Panc1 (cell line): ENCODE results near the gene IL17RE. TPM values are rescaled to one million over a fixed set of nuclear protein-coding genes. Genes with fewer than 3 reads are reported as not detected.
"Not testable (repeated sequence)": the region's sequence is repeated elsewhere in the genome, so short reads cannot be mapped to it uniquely, and the experiment has no call there.

Source experiments
- ATAC-seq: fragments of 200-7000 bp; cut with Tn5 transposase; 2 replicates; pipeline ENCODE4 v1.9.1; 2020; ENCODE audit warnings: mild to moderate bottlenecking, moderate library complexity
- BruUV-seq: library from RNA; stranded (reverse); fragments of 400-500 nt; replicated peaks from 2 replicates; lab custom pipeline; 2021; lab: Mats Ljungman, UMichigan
- CTCF ChIA-PET: fragments of 300-600 bp; sonication (Branson Sonifier 250); formaldehyde crosslinking; loops from one replicate; lab custom pipeline; 2022; ENCODE audit warnings: antibody characterized with exemption; lab: Charles Lee
- POLR2A ChIA-PET: fragments of 300-600 bp; sonication (Branson Sonifier 250); formaldehyde crosslinking; loops from one replicate; lab custom pipeline; 2022; ENCODE audit warnings: antibody characterized with exemption; lab: Charles Lee
- DNase-seq: peaks from one replicate; pipeline ENCODE4 v3.0.0-alpha.2; 2010; ENCODE audit warnings: low read depth, low spot score
- H3K27ac ChIP-seq: 2 replicates; pipeline ENCODE4 v1.5.1; 2011; ENCODE audit warnings: mild to moderate bottlenecking, low read length, inconsistent platforms
- H3K27me3 ChIP-seq: fragments of 200-500 bp; sonication (Bioruptor generic); 2 replicates; pipeline ENCODE4 v1.6.0; 2014; ENCODE audit warnings: low read length, inconsistent platforms; ENCODE audit not compliant: control insufficient read depth, insufficient read depth
- H3K36me3 ChIP-seq: fragments of 200-500 bp; sonication (Bioruptor generic); 2 replicates; pipeline ENCODE4 v1.5.1; 2014; ENCODE audit warnings: inconsistent platforms, mild to moderate bottlenecking, low read length, moderate library complexity; ENCODE audit not compliant: control insufficient read depth, insufficient read depth
- H3K4me1 ChIP-seq: 2 replicates; pipeline ENCODE4 v1.5.1; 2011; ENCODE audit warnings: inconsistent platforms, mild to moderate bottlenecking, low read length, moderate library complexity; ENCODE audit not compliant: control insufficient read depth, insufficient read depth
- H3K4me3 ChIP-seq, 2 experiments: 2 replicates each; pipeline ENCODE4 v1.5.1; 2011 to 2012; ENCODE audit warnings: low read depth in 2 of 2, low read length in 2 of 2, mild to moderate bottlenecking in 2 of 2, inconsistent platforms in 1 of 2, moderate library complexity in 1 of 2
- H3K9me3 ChIP-seq: fragments of 200-500 bp; sonication (Bioruptor generic); 2 replicates; pipeline ENCODE4 v1.5.1; 2014; ENCODE audit warnings: low read depth, mild to moderate bottlenecking, inconsistent platforms, low read length, moderate library complexity; ENCODE audit not compliant: control insufficient read depth, insufficient read depth
- POLR2AphosphoS5 ChIP-seq: IDR thresholded peaks from 2 replicates; pipeline ENCODE4 v1.6.1; 2012; ENCODE audit warnings: mild to moderate bottlenecking, low read depth, low read length, moderate library complexity
- SIN3A ChIP-seq: IDR thresholded peaks from 2 replicates; pipeline ENCODE4 v1.6.1; 2012; ENCODE audit warnings: low read depth, mild to moderate bottlenecking, low read length, moderate library complexity, borderline replicate concordance; ENCODE audit not compliant: insufficient read depth
- TCF7L2 ChIP-seq: IDR thresholded peaks from 2 replicates; pipeline ENCODE4 v1.6.1; 2011; ENCODE audit warnings: mild to moderate bottlenecking, low read depth, low read length, inconsistent platforms
- in situ Hi-C: cut with HindIII; loops from 2 replicates; pipeline ENCODE4 v1.10.0; 2016; ENCODE audit warnings: low sequenced_read_pairs, low pct_unique_long_range_greater_than_20kb
- intact Hi-C: fragments of 100-400 bp; cut with micrococcal nuclease; formaldehyde crosslinking; loops from one replicate; pipeline ENCODE4 v1.10.0; 2022; ENCODE audit not compliant: unreplicated experiment
- total RNA-seq: library from RNA; stranded (reverse); gene quantifications from one replicate; pipeline ENCODE4 v1.2.1, GENCODE V29; 2021; ENCODE audit not compliant: unreplicated experiment
- TF ChIP-seq, protein P1 (sequence below), 2 experiments: IDR thresholded peaks; 2 replicates each; pipeline ENCODE4 v1.6.1; 2011 to 2012; ENCODE audit warnings: low read depth in 2 of 2, control low read depth in 1 of 2, low read length in 1 of 2, mild to moderate bottlenecking in 1 of 2, moderate library complexity in 1 of 2; ENCODE audit not compliant: insufficient read depth in 1 of 2
- TF ChIP-seq, protein P2 (sequence below): fragments of 450-650 bp; IDR thresholded peaks from 2 replicates; pipeline ENCODE4 v1.5.1; 2017; ENCODE audit warnings: mild to moderate bottlenecking

The IL17RE gene
- total RNA-seq, 1 experiment from 2014 or later = 1.1 TPM

DNA sequence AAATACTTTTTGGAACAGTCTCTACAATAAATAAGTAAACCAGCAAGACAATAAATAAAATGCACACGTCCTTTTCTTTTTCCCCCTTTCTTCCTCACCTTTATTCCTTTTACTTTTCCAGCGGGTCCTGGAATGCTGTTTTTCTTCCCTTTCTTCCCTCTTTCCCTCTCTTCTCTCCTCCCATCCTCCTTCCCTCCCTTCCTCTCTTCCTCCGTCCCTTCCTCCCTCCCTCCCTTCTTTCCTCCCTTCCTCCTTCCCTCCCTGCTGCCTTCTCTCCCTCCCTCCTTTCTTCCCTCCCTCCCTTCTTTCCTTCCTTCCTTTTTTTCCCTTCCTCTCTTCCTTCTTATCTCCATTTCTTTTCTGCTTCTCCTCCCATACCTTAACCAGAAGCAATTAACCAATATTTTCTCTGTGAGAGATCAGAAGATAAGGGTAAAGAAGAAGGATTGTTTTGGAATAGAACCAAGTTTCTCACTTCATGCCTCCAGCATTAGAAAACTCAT lies 3.3 kb upstream of the IL17RE start:
- ChIA-PET POLR2A (no interaction called here), CTCF (no interaction called here)
- ATAC-seq (no peak), DNase-seq (no peak)
- no peak overlapping the region for H3K4me3 ChIP-seq
- H3K9me3 ChIP-seq = no peaks in the 10 kb centered on the region
- in situ Hi-C loops = no loop called here
- H3K27me3 ChIP-seq = no peaks in the 10 kb centered on the region
- no TSS peak for BruUV-seq
- intact Hi-C loops = no loop called here
- H3K4me1 ChIP-seq = peaks cover 6% of the 10 kb centered on the region
- H3K27ac ChIP-seq = no peak overlapping the region
- no peak for TF ChIP-seq TCF7L2
- TF ChIP-seq, protein P1, sequence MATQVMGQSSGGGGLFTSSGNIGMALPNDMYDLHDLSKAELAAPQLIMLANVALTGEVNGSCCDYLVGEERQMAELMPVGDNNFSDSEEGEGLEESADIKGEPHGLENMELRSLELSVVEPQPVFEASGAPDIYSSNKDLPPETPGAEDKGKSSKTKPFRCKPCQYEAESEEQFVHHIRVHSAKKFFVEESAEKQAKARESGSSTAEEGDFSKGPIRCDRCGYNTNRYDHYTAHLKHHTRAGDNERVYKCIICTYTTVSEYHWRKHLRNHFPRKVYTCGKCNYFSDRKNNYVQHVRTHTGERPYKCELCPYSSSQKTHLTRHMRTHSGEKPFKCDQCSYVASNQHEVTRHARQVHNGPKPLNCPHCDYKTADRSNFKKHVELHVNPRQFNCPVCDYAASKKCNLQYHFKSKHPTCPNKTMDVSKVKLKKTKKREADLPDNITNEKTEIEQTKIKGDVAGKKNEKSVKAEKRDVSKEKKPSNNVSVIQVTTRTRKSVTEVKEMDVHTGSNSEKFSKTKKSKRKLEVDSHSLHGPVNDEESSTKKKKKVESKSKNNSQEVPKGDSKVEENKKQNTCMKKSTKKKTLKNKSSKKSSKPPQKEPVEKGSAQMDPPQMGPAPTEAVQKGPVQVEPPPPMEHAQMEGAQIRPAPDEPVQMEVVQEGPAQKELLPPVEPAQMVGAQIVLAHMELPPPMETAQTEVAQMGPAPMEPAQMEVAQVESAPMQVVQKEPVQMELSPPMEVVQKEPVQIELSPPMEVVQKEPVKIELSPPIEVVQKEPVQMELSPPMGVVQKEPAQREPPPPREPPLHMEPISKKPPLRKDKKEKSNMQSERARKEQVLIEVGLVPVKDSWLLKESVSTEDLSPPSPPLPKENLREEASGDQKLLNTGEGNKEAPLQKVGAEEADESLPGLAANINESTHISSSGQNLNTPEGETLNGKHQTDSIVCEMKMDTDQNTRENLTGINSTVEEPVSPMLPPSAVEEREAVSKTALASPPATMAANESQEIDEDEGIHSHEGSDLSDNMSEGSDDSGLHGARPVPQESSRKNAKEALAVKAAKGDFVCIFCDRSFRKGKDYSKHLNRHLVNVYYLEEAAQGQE (IDR thresholded peaks at IDR 0.05; ENCODE audit: insufficient read depth in 1 of 2, low read depth in 2 of 2, low read length in 1 of 2) = no peak
- H3K36me3 ChIP-seq = no peaks in the 10 kb centered on the region

DNA sequence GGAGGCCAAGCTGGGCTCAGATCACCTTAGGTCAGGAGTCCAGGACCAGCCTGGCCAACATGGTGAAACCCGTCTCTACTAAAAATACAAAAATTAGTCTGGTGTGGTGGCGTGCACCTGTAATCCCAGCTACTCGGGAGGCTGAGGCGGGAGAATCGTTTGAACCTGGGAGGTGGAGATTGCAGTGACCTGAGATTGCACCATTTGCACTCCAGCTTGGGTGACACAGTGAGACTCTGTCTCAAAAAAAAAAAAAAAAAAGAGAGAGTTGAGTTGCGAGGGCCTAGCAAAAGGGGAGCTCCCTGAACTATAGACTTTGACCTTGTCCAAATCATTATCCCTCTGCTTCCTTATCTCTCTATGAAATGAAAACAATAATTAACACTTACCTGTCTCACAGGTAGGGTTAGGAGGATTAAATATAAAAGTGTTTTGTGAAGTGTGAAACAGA lies 1.7 kb upstream of the IL17RE start:
- H3K27ac ChIP-seq, H3K4me1 ChIP-seq, BruUV-seq, POLR2A ChIA-PET, H3K4me3 ChIP-seq, H3K27me3 ChIP-seq, H3K9me3 ChIP-seq, in situ Hi-C loops, H3K36me3 ChIP-seq, DNase-seq, intact Hi-C loops, ATAC-seq: not testable (repeated sequence)
- CTCF ChIA-PET = interaction anchor here (0.5 kb wide), 1 partner anchor 179 kb away, joined by 3 read pairs; no protein-coding TSS in a partner anchor

DNA sequence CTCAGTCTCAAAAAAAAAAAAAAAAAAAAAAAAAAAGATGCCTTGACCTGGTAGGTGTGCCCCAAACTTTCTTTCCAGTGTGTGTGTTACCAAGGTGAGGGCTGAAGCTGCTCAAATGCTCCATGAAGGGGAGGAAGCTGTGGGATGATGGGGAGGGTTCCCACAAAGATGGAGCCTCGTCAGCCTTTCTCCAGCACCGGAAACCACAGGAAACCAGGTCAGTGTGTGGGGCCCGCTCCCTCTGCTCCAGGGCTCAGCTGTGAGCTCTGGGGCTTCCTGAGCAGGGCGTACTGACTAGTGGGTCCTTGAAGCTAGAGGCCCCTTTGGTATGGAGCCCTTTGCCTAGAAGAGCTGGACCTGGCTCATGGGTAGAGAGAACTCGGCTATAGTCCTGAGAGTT lies 681 bp upstream of the IL17RE start:
- H3K4me3 ChIP-seq = no peak overlapping the region
- intact Hi-C loops (no loop called here), in situ Hi-C loops (no loop called here)
- ATAC-seq (no peak), DNase-seq (no peak)
- no peaks in the 10 kb centered on the region for H3K36me3 ChIP-seq
- no peaks in the 10 kb centered on the region for H3K27me3 ChIP-seq
- TF ChIP-seq POLR2AphosphoS5 = no peak
- TF ChIP-seq TCF7L2 = no peak
- TF ChIP-seq, protein P2, sequence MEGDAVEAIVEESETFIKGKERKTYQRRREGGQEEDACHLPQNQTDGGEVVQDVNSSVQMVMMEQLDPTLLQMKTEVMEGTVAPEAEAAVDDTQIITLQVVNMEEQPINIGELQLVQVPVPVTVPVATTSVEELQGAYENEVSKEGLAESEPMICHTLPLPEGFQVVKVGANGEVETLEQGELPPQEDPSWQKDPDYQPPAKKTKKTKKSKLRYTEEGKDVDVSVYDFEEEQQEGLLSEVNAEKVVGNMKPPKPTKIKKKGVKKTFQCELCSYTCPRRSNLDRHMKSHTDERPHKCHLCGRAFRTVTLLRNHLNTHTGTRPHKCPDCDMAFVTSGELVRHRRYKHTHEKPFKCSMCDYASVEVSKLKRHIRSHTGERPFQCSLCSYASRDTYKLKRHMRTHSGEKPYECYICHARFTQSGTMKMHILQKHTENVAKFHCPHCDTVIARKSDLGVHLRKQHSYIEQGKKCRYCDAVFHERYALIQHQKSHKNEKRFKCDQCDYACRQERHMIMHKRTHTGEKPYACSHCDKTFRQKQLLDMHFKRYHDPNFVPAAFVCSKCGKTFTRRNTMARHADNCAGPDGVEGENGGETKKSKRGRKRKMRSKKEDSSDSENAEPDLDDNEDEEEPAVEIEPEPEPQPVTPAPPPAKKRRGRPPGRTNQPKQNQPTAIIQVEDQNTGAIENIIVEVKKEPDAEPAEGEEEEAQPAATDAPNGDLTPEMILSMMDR = no peak
- TF ChIP-seq, protein P1 (IDR thresholded peaks at IDR 0.05; ENCODE audit: insufficient read depth in 1 of 2, low read depth in 2 of 2, low read length in 1 of 2) = no peak
- TF ChIP-seq SIN3A = no peak
- BruUV-seq = no TSS peak
- H3K9me3 ChIP-seq = no peaks in the 10 kb centered on the region
- ChIA-PET POLR2A (no interaction called here), CTCF (interaction anchor here (0.7 kb wide), 1 partner anchor 31 kb away, joined by 4 read pairs; no protein-coding TSS in a partner anchor)
- no peak overlapping the region for H3K27ac ChIP-seq
- peaks cover 6% of the 10 kb centered on the region for H3K4me1 ChIP-seq
